GM18520 (cell line): ENCODE data around the gene GSTM5.
"Not testable (repeated sequence)": the region's sequence is repeated elsewhere in the genome, so short reads cannot be mapped to it uniquely, and the experiment has no call there.

ENCODE experiments used
- ATAC-seq: cut with Tn5 transposase; IDR thresholded peaks from one replicate; pipeline ENCODE4 v1.9.1; 2021; ENCODE audit not compliant: unreplicated experiment

Gene GSTM5

DNA sequence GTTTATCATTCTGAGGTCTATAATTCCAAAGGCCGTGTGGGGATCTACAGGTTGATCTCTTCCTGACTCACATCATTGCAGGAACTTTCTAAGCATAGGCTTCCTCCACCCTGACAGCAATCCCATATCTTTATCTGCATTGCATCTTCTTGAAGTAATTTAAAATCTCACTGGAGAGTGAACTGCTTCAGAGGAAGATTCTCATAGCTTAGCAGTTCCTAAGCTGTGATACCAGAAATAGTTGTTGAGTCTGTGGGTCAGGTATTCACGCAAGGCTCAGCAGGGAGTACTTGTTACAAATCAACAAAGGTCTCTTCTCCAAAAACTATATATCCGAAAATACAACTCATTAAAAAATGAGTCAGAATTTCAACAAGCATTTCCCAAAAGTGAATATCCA, 16.9 kb upstream of the GSTM5 start:
- ATAC-seq, result not testable (repeated sequence)

DNA sequence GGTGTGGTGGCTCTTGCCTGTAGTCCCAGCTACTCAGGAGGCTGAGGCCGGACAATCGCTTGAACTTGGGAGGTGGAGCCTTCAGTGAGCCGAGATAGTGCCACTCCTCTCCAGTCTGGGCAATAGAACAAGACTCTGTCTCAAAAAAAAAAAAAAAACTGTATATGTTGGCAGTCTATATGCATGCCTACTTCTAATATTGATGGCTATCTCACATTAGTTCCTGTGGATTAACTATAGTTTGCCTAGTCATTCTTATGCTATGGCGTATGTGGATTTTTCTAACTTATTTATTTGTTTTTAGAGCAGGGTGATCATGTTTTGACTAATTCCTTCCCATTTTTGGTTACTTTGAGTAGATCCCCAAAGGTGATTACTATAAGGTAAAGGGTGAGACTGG, 15.0 kb upstream of the GSTM5 start:
- ATAC-seq, result no peak

DNA sequence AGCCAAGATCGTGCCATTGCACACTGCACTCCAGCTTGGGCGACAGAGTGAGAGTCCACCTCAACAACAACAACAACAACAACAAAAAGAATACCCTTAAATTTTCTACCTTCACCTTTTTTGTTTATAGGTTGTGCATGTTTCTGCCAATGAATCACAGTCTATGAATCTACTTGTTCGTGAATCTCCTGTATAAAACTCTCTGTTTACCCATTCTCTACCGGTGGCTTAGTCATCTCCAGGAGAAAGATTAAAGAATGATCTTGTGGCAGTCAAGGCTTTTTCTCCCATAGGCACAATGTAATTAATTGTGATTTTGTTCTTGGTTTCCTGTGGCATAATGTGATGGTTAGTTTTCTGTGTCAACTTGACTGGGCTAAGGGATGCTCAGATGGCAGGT, 14.2 kb upstream of the GSTM5 start:
- not testable (repeated sequence) for ATAC-seq

DNA sequence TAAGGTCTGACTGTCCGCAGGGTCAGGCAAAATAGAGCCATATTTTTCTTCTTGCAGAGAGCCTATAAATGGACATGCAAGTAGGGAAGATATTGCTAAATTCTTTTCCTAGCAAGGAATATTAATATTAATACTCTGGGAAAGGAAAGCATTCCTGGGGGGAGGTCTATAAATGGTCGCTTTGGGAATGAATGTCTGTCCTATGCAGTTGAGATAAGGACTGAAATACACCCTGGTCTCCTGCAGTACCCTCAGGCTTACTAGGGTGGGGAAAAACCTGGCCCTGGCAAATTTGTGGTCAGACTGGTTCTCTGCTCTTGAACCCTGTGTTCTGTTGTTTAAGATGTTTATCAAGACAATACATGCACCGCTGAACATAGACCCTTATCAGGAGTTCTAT, 9.1 kb upstream of the GSTM5 start:
- not testable (repeated sequence) for ATAC-seq

DNA sequence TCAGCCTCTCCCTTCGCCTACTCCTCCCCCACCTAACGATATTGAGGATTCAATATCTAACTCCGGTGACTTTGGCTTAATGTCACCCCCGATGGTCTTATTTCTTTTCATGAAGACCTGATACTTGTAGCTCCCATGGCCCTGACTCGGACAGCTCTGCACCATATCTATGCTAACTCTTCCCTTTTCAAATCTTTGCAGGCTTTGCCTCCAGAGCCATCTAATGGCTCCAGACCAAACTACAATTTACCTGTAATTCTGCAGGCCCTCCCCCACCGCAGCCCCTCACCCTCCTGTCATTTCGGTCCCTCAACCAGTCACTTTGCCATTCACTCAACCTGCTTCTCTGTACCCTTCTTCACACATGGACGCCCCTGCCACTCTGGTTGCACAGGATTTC, 7.9 kb upstream of the GSTM5 start:
- ATAC-seq, result no peak

DNA sequence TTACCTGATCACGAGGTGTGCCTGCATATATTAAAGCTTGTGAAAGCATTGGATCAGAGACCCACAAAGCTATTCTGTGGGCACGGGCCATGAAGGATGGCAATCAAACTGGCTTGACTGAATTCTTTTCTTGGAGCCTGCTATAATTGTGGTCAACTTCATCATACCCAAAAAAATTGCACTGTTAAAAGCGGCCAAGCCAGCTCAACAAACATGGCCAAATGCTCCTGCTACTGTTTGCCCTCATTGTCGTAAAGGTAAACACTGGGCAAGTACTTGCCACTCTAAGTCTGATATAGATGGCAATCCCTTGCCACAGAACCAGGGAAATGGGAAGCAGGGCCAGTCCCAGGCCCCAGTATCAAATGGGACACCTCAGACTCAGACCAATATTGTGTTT, 6.6 kb upstream of the GSTM5 start:
- ATAC-seq, result no peak

DNA sequence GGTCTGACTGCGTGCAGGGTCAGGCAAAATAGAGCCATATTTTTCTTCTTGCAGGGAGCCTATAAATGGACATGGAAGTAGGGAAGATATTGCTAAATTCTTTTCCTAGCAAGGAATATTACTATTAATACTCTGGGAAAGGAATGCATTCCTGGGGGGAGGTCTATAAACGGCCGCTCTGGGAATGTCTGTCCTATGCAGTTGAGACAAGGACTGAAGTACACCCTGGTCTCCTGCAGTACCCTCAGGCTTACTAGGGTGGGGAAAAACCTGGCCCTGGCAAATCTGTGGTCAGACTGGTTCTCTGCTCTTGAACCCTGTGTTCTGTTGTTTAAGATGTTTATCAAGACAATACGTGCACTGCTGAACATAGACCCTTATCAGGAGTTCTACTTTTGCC, 3.1 kb upstream of the GSTM5 start:
- not testable (repeated sequence) for ATAC-seq

GRCh38 chr1:109709822-109710221, 2.2 kb upstream of the GSTM5 start:
- not testable (repeated sequence) for ATAC-seq

GRCh38 chr1:109712321-109712864, 342 bp downstream of the GSTM5 start:
- no peak for ATAC-seq

GRCh38 chr1:109713636-109714035, 1.6 kb downstream of the GSTM5 start:
- ATAC-seq, result no peak

DNA sequence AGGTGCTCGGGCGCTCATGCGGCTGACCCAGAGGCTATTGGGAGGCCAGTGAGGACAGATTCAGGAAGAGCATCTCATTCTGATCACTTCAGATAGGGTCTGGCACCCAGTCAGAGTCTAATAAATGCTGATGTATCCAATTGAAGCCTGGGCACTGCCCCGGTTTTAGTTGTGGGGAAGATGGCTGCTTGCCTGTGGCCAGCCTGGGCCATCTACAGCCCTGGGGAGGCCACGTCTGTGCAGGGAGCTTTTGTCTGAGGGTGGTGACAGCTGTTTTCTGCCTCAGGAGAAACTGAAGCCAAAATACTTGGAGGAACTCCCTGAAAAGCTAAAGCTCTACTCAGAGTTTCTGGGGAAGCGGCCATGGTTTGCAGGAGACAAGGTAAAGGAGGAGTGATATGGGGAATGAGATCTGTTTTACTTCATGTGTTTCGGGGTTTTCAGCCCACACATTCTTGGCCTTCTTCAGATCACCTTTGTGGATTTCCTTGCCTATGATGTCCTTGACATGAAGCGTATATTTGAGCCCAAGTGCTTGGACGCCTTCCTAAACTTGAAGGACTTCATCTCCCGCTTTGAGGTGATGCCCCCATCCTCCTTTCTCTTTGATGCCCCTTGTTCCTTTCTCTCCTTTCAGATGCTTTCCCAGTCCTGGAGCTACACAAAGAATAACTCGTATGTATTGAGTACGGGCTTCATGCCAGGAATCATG, 2.8 kb downstream of the GSTM5 start:
- no peak for ATAC-seq

GRCh38 chr1:109716121-109716520, 4.1 kb downstream of the GSTM5 start:
- no peak for ATAC-seq

GRCh38 chr1:109716570-109717090, 4.6 kb downstream of the GSTM5 start:
- no peak for ATAC-seq

DNA sequence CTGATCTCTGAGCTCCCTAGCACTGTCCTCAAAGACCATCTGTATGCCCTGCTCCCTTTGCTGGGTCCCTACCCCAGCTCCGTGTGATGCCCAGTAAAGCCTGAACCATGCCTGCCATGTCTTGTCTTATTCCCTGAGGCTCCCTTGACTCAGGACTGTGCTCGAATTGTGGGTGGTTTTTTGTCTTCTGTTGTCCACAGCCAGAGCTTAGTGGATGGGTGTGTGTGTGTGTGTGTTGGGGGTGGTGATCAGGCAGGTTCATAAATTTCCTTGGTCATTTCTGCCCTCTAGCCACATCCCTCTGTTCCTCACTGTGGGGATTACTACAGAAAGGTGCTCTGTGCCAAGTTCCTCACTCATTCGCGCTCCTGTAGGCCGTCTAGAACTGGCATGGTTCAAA, 5.7 kb downstream of the GSTM5 start:
- no peak for ATAC-seq

DNA sequence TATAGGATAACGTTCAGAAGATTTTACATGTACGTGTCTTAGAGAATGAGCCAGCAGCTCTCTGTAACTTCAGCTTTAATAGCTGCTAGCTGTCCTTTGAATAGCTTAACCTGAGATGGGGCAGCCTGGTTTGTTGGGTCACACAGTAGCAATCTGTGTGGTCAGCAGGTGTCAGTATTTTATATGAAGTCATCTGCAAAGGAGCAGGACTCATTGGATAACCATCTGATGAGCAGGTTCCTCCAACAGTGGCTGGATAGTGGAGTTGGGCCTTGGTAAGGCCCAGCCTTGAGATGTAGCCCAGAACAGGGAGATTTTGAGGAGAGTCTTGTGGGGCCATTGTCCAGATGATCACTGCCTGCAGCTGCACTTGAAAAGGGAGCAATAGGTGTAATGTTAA, 6.4 kb downstream of the GSTM5 start:
- ATAC-seq, result no peak

- peak; percentile 78 for ATAC-seq
These were observed 7.3 kb downstream of the GSTM5 start for GRCh38 chr1:109719337-109719837.

DNA sequence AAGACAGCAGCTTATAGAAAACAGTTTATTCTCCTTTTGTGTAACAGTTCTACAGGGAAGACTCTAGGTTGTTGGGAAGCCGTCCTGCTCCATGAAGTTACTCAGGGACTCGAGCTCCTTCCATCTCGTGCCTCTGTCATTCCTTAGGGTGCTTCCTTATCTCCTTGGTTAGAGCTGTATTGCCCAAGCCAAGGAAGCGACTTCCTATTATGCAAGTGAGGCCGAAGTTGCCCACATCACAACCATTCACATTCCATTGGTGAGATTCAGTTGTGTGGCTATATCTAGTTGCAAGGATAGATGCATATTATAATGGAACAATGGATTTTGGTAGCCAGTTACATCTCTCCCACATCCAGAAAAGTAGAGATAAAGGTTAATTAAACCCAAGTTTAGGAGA, 9.0 kb downstream of the GSTM5 start:
- ATAC-seq, result no peak

DNA sequence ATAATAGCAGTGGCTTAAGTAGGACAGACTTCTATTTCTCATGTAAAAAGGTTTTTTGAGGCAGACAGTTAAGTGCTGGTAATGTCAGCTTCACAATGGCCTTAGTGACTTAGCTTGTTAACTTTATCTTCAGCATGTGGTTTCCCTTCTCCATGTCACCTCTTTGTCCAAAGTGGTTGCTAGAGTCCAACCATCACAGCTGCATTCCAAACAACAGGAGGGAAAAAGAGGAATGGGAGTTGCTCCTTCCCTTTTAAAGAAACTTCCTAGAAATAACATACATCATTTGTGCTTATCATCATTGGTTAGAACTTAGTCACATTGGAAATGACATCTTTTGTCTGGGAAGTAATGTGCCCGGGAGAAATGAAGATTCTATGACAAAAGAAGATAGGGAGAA, 9.9 kb downstream of the GSTM5 start:
- no peak for ATAC-seq

DNA sequence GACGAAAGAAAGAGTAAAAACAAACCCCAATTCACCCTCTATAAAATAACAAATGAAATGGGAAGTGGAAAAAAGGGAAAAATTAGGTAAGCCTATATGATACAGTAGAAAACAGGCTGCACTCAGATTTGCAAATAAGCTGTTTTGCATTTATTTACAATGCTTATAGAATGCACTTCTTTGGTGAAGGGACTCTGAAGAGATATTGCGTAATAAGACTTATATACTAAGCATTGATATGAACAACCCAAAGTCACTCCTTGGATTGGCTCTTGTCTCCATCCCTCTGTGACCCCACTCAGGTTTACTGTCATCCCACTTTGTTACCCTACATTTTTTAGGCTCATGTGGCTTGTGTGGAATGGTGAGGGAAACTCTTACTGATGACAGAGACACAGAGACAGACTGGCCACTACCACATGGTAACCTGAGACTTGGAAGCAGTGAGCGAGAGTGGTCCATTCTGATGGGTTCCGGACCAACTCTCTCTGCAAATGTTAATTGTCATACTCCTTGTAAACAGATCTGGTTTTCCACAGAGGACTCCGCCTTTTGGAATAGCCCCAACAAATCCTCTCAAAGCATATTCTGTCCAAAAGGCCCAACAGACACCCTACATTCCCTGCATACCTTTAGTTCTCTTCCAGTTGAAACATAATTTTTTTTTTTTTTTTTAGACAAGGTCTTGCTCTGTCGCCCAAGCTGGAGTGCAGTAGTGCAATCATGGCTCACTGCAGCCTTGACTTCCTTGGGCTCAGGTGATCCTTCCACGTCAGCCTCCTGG, 11.0 kb downstream of the GSTM5 start:
- no peak for ATAC-seq

DNA sequence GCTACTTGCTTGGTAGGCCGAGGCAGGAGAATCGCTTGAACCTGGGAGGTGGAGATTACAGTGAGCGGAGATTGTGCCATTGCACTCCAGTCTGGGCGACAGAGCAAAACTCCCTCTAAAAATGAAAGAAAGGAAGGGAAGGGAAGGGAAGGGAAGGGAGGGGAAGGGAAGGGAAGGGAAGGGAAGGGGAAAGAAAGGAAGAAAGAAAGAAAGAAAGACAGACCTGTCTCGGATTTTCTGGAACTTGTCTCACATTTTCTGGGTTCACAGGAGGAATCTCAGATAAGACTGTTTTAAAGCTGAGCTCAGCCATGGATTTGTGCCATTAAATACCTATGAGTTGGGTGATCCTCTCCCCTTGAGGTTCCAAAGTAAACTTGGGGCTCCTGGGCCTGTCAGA, 12.9 kb downstream of the GSTM5 start:
- no peak for ATAC-seq

GRCh38 chr1:109725510-109725909, 13.5 kb downstream of the GSTM5 start:
- ATAC-seq, result no peak

- no peak for ATAC-seq
These were observed 14.0 kb downstream of the GSTM5 start for GRCh38 chr1:109726007-109726406.
